GM06990 (cell line): ENCODE measurements around the gene SCAPER.

Source experiments
- DNase-seq: peaks from one replicate; pipeline ENCODE4 v3.0.0-alpha.2; 2011; ENCODE audit not compliant: insufficient read length; ENCODE audit errors: extremely low read depth
- H3K27me3 ChIP-seq: replicated peaks from 2 replicates; pipeline ENCODE4 v1.6.0; 2011; ENCODE audit warnings: low read length; ENCODE audit not compliant: control insufficient read depth, insufficient read depth
- H3K36me3 ChIP-seq: 2 replicates; pipeline ENCODE4 v1.5.1; 2011; ENCODE audit warnings: low read length; ENCODE audit not compliant: control insufficient read depth, insufficient read depth
- H3K4me3 ChIP-seq: replicated peaks from 2 replicates; pipeline ENCODE4 v1.5.1; 2011; ENCODE audit warnings: low read depth, mild to moderate bottlenecking, control low read depth, low read length
- CTCF ChIP-seq: IDR thresholded peaks from 2 replicates; pipeline ENCODE4 v1.5.1; 2011; ENCODE audit warnings: low read length, control low read depth, mild to moderate bottlenecking, inconsistent platforms; ENCODE audit not compliant: insufficient read depth, poor library complexity, severe bottlenecking

The SCAPER gene

DNA sequence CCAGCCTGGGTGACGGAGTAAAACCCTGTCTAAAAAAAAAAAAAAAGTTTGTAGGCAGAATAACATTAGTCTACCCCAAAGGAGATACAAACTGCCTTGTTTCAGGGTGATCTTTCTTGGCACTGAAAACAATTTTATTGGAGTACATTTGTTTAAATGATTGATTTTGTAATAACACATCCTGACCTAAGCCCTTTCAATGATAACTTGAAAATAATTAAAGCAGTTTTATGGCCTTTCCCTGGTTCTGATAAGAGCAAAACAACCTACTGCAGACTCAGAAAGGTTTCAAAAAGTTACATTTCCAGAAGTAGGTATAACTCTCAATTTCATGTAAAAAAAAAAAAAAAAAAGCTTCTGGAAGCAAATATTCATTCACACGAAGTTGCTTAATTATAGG is 404.1 kb downstream of the SCAPER start:
- no peak for TF ChIP-seq CTCF
- Histone ChIP-seq H3K36me3 (no peaks in the 10 kb centered on the region), H3K27me3 (no peaks in the 10 kb centered on the region), H3K4me3 (no peak overlapping the region)
- DNase-seq, result no peak

DNA sequence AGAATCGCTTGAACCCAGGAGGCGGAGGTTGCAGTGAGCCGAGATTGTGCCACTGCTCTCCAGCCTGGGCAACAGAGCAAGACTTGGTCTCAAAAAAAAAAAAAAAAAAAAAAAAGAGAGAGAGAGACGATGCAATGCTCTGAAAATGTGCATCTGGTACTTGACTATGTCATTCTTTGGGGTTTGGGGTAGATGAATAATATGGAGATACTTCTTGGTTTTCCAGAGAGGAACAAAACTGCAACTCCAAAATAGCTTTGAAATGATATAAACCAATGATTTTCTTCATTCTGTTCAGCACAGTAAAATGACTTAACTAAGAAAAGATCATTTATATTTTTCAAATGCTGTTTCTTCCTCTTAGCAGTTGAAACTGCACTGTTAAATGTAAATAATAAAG is 409.7 kb downstream of the SCAPER start:
- DNase-seq, result no peak
- Histone ChIP-seq H3K4me3 (no peak overlapping the region), H3K27me3 (no peaks in the 10 kb centered on the region), H3K36me3 (no peaks in the 10 kb centered on the region)
- TF ChIP-seq CTCF, result no peak

DNA sequence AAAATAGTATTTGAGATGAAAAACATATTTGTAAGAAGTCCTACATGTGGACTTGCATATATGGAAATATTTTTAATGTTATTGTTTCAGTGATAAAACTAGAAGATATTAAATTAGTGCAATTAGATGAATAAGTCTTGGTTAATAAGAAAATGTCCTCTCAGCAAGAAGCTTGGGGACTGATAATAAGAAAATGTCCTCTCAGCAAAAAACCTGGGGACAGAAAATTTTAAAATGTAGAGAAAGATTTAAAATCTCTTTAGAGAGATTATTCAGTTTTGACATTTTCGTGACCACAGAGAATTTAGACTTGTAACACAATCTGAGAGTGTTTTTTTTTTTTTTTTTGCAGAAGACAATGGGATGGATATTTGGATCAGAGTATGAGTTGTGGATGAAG is 412.6 kb downstream of the SCAPER start:
- TF ChIP-seq CTCF, result no peak
- Histone ChIP-seq H3K36me3 (no peaks in the 10 kb centered on the region), H3K4me3 (no peak overlapping the region), H3K27me3 (no peaks in the 10 kb centered on the region)
- no peak for DNase-seq

DNA sequence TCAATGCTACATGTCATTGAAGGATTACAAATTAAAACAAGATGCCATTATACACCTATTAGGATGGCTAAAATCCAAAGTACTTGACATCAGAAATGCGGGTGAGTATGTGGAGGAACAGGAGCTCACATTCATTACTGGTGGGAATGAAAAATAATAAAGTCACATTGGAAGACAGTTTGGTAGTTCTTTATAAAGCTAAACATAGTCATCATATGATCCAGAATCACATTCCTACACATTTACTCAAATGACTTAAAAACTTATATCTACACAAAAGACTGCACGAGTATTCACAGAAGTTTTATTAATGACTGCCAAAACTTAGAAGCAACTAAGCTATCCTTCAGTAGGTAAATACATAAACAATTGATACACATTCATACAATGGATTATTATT is 421.4 kb downstream of the SCAPER start:
- DNase-seq, result no peak
- no peaks in the 10 kb centered on the region for H3K27me3 ChIP-seq
- TF ChIP-seq CTCF, result no peak
- no peak overlapping the region for H3K4me3 ChIP-seq
- no peaks in the 10 kb centered on the region for H3K36me3 ChIP-seq

- TF ChIP-seq CTCF, result no peak
- no peaks in the 10 kb centered on the region for H3K36me3 ChIP-seq
These were observed 422.1 kb downstream of the SCAPER start for GRCh38 chr15:76483018-76483417.

GRCh38 chr15:76480267-76480666 is 424.9 kb downstream of the SCAPER start:
- H3K4me3 ChIP-seq, result no peak overlapping the region
- no peaks in the 10 kb centered on the region for H3K27me3 ChIP-seq
- no peak for DNase-seq
- TF ChIP-seq CTCF, result no peak
- H3K36me3 ChIP-seq, result no peaks in the 10 kb centered on the region

More at GRCh38 chr15:76483018-76483417, 422.1 kb downstream of the SCAPER start:
- no peaks in the 10 kb centered on the region for H3K27me3 ChIP-seq
- no peak overlapping the region for H3K4me3 ChIP-seq
- DNase-seq, result no peak
